ENCODE data around the gene PREP. TPM values are rescaled to one million over a fixed set of nuclear protein-coding genes. Genes with fewer than 3 reads are reported as not detected.

PREP gene
- total RNA-seq, 1 experiment from 2014 or later: 34.1 TPM

GRCh38 chr6:105273589-105273988 lies 129.3 kb downstream of the PREP start:
- Histone ChIP-seq H3K4me1 (ENCODE audit: insufficient read depth, low read length, poor library complexity, severe bottlenecking) (no peaks in the 10 kb centered on the region), H3K4me3 (ENCODE audit: low read depth, low read length, poor library complexity, severe bottlenecking) (no peak overlapping the region), H3K27me3 (replicated peaks; ENCODE audit: insufficient read depth, low read depth, low read length, poor library complexity) (no peaks in the 10 kb centered on the region), H3K9me3 (ENCODE audit: low read depth, low read length, poor library complexity, severe bottlenecking) (no peaks in the 10 kb centered on the region), H3K27ac (ENCODE audit: low read depth, low read length, poor library complexity, severe bottlenecking) (no peak overlapping the region), H3K36me3 (ENCODE audit: insufficient read depth, low read length, poor library complexity, severe bottlenecking) (peaks cover 6% of the 10 kb centered on the region)
- ChIA-PET POLR2A (ENCODE audit: low non-redundant PET) (no interaction called here), CTCF (no interaction called here)
- TF ChIP-seq CTCF (conservative IDR thresholded peaks at IDR 0.05; ENCODE audit: low read depth, low read length): no peak
- no peak for TF ChIP-seq EZH2 (IDR thresholded peaks at IDR 0.05; ENCODE audit: borderline replicate concordance, low read depth, low read length, poor library complexity, severe bottlenecking)
- no peak for DNase-seq (ENCODE audit: low spot score)
- intact Hi-C loops (cut with micrococcal nuclease; ENCODE audit: unreplicated experiment): no loop called here
- no TSS peak for BruUV-seq (replicated peaks)

GRCh38 chr6:105272786-105273185 lies 130.1 kb downstream of the PREP start:
- Histone ChIP-seq H3K4me1 (ENCODE audit: insufficient read depth, low read length, poor library complexity, severe bottlenecking) (no peaks in the 10 kb centered on the region), H3K27me3 (replicated peaks; ENCODE audit: insufficient read depth, low read depth, low read length, poor library complexity) (no peaks in the 10 kb centered on the region), H3K36me3 (ENCODE audit: insufficient read depth, low read length, poor library complexity, severe bottlenecking) (peaks cover 3% of the 10 kb centered on the region), H3K9me3 (ENCODE audit: low read depth, low read length, poor library complexity, severe bottlenecking) (no peaks in the 10 kb centered on the region), H3K27ac (ENCODE audit: low read depth, low read length, poor library complexity, severe bottlenecking) (no peak overlapping the region), H3K4me3 (ENCODE audit: low read depth, low read length, poor library complexity, severe bottlenecking) (no peak overlapping the region)
- ChIA-PET CTCF (no interaction called here), POLR2A (ENCODE audit: low non-redundant PET) (no interaction called here)
- TF ChIP-seq CTCF (conservative IDR thresholded peaks at IDR 0.05; ENCODE audit: low read depth, low read length) (no peak), EZH2 (IDR thresholded peaks at IDR 0.05; ENCODE audit: borderline replicate concordance, low read depth, low read length, poor library complexity, severe bottlenecking) (no peak)
- intact Hi-C loops (cut with micrococcal nuclease; ENCODE audit: unreplicated experiment): no loop called here
- no TSS peak for BruUV-seq (replicated peaks)
- no peak for DNase-seq (ENCODE audit: low spot score)

GRCh38 chr6:105270511-105270910 lies 132.4 kb downstream of the PREP start:
- no peaks in the 10 kb centered on the region for H3K36me3 ChIP-seq (ENCODE audit: insufficient read depth, low read length, poor library complexity, severe bottlenecking)
- H3K27me3 ChIP-seq (replicated peaks; ENCODE audit: insufficient read depth, low read depth, low read length, poor library complexity): no peaks in the 10 kb centered on the region
- H3K27ac ChIP-seq (ENCODE audit: low read depth, low read length, poor library complexity, severe bottlenecking): no peak overlapping the region
- POLR2A ChIA-PET (ENCODE audit: low non-redundant PET): no interaction called here
- H3K9me3 ChIP-seq (ENCODE audit: low read depth, low read length, poor library complexity, severe bottlenecking): no peaks in the 10 kb centered on the region
- H3K4me3 ChIP-seq (ENCODE audit: low read depth, low read length, poor library complexity, severe bottlenecking): no peak overlapping the region
- CTCF ChIA-PET: no interaction called here
- TF ChIP-seq CTCF (conservative IDR thresholded peaks at IDR 0.05; ENCODE audit: low read depth, low read length) (no peak), EZH2 (IDR thresholded peaks at IDR 0.05; ENCODE audit: borderline replicate concordance, low read depth, low read length, poor library complexity, severe bottlenecking) (no peak)
- no peaks in the 10 kb centered on the region for H3K4me1 ChIP-seq (ENCODE audit: insufficient read depth, low read length, poor library complexity, severe bottlenecking)
- peak; percentile 18 for DNase-seq (ENCODE audit: low spot score)
- intact Hi-C loops (cut with micrococcal nuclease; ENCODE audit: unreplicated experiment): no loop called here
- BruUV-seq (replicated peaks): no TSS peak
